ENCODE results near the gene GNG4. TPM values are rescaled to one million over a fixed set of nuclear protein-coding genes. Genes with fewer than 3 reads are reported as not detected.

GNG4 gene
- total and polyA plus RNA-seq, 2 donors (not counting 1 experiment from before 2014, with no cell fraction given), result under 0.01 to 0.06 TPM

- H3K36me3 ChIP-seq (ENCODE audit: control insufficient read depth, insufficient read depth, low read length), result no peaks in the 10 kb centered on the region
Measured at GRCh38 chr1:235673981-235674380, 24.4 kb upstream of the GNG4 start.

GRCh38 chr1:235671992-235672391, 22.4 kb upstream of the GNG4 start:
- no peak for DNase-seq (ENCODE audit: low read depth in 2 of 2)
- H3K4me1 ChIP-seq (ENCODE audit: control insufficient read depth, extremely low read depth, insufficient read depth, low read length), result no peaks in the 10 kb centered on the region
- H4K20me1 ChIP-seq (ENCODE audit: control insufficient read depth, extremely low read depth, insufficient read depth, low read length), result no peaks in the 10 kb centered on the region
- no peaks in the 10 kb centered on the region for H3K36me3 ChIP-seq (ENCODE audit: control insufficient read depth, insufficient read depth, low read length)
- TF ChIP-seq CTCF (conservative IDR thresholded peaks at IDR 0.05 in 1 of 2, IDR thresholded peaks at IDR 0.05 in 1 of 2; ENCODE audit: low read depth in 1 of 2, low read length in 2 of 2), result no peak
- no peak for TF ChIP-seq EZH2 (IDR thresholded peaks at IDR 0.05; ENCODE audit: low read length, missing control alignments)
- no peaks in the 10 kb centered on the region for H3K79me2 ChIP-seq (ENCODE audit: control insufficient read depth, insufficient read depth, low read length)
- H2AFZ ChIP-seq (ENCODE audit: low read length), result no peak overlapping the region
- no peak overlapping the region for H3K9ac ChIP-seq (ENCODE audit: insufficient read depth, low read length)
- no peak overlapping the region for H3K4me3 ChIP-seq (replicated peaks in 1 of 4; ENCODE audit: control extremely low read depth in 1 of 4, insufficient read depth in 1 of 4, low read depth in 3 of 4, low read length in 4 of 4)
- H3K9me3 ChIP-seq (ENCODE audit: control insufficient read depth, insufficient read depth, low read depth, low read length), result no peaks in the 10 kb centered on the region
- H3K27me3 ChIP-seq (ENCODE audit: control insufficient read depth, insufficient read depth, low read length), result no peaks in the 10 kb centered on the region
- H3K27ac ChIP-seq (ENCODE audit: insufficient read depth, low read length), result no peak overlapping the region
- no peak overlapping the region for H3K4me2 ChIP-seq (ENCODE audit: extremely low read depth, insufficient read depth, low read length)

More at GRCh38 chr1:235673981-235674380, 24.4 kb upstream of the GNG4 start:
- TF ChIP-seq EZH2 (IDR thresholded peaks at IDR 0.05; ENCODE audit: low read length, missing control alignments), result no peak
- TF ChIP-seq CTCF (conservative IDR thresholded peaks at IDR 0.05 in 1 of 2, IDR thresholded peaks at IDR 0.05 in 1 of 2; ENCODE audit: low read depth in 1 of 2, low read length in 2 of 2), result no peak
- Histone ChIP-seq H2AFZ (ENCODE audit: low read length) (no peak overlapping the region), H3K9ac (ENCODE audit: insufficient read depth, low read length) (no peak overlapping the region), H3K79me2 (ENCODE audit: control insufficient read depth, insufficient read depth, low read length) (no peaks in the 10 kb centered on the region), H3K27ac (ENCODE audit: insufficient read depth, low read length) (no peak overlapping the region), H3K4me2 (ENCODE audit: extremely low read depth, insufficient read depth, low read length) (no peak overlapping the region), H3K27me3 (ENCODE audit: control insufficient read depth, insufficient read depth, low read length) (no peaks in the 10 kb centered on the region), H3K4me1 (ENCODE audit: control insufficient read depth, extremely low read depth, insufficient read depth, low read length) (no peaks in the 10 kb centered on the region), H3K4me3 (replicated peaks in 1 of 4; ENCODE audit: control extremely low read depth in 1 of 4, insufficient read depth in 1 of 4, low read depth in 3 of 4, low read length in 4 of 4) (no peak overlapping the region), H4K20me1 (ENCODE audit: control insufficient read depth, extremely low read depth, insufficient read depth, low read length) (no peaks in the 10 kb centered on the region), H3K9me3 (ENCODE audit: control insufficient read depth, insufficient read depth, low read depth, low read length) (no peaks in the 10 kb centered on the region)
- DNase-seq (ENCODE audit: low read depth in 2 of 2), result no peak

GRCh38 chr1:235670157-235670776, 20.7 kb upstream of the GNG4 start:
- no peak for TF ChIP-seq CTCF (conservative IDR thresholded peaks at IDR 0.05 in 1 of 2, IDR thresholded peaks at IDR 0.05 in 1 of 2; ENCODE audit: low read depth in 1 of 2, low read length in 2 of 2)
- TF ChIP-seq EZH2 (IDR thresholded peaks at IDR 0.05; ENCODE audit: low read length, missing control alignments), result no peak

More at GRCh38 chr1:235670157-235670776, 20.7 kb upstream of the GNG4 start:
- Histone ChIP-seq H3K4me2 (ENCODE audit: extremely low read depth, insufficient read depth, low read length) (no peak overlapping the region), H3K27me3 (ENCODE audit: control insufficient read depth, insufficient read depth, low read length) (no peaks in the 10 kb centered on the region), H3K4me1 (ENCODE audit: control insufficient read depth, extremely low read depth, insufficient read depth, low read length) (no peaks in the 10 kb centered on the region), H3K36me3 (ENCODE audit: control insufficient read depth, insufficient read depth, low read length) (no peaks in the 10 kb centered on the region), H2AFZ (ENCODE audit: low read length) (no peak overlapping the region), H3K9me3 (ENCODE audit: control insufficient read depth, insufficient read depth, low read depth, low read length) (no peaks in the 10 kb centered on the region), H3K4me3 (replicated peaks in 1 of 4; ENCODE audit: control extremely low read depth in 1 of 4, insufficient read depth in 1 of 4, low read depth in 3 of 4, low read length in 4 of 4) (no peak overlapping the region), H3K79me2 (ENCODE audit: control insufficient read depth, insufficient read depth, low read length) (no peaks in the 10 kb centered on the region), H3K27ac (ENCODE audit: insufficient read depth, low read length) (no peak overlapping the region), H4K20me1 (ENCODE audit: control insufficient read depth, extremely low read depth, insufficient read depth, low read length) (no peaks in the 10 kb centered on the region), H3K9ac (ENCODE audit: insufficient read depth, low read length) (no peak overlapping the region)
- peak in 1 of 2 donors; percentile 32 for DNase-seq (ENCODE audit: low read depth in 2 of 2)
